HEK293 (cell line): Measurements from ENCODE around the gene LDB2.

Experiments used
- CTCF ChIA-PET: fragments of 350-600 bp; formaldehyde crosslinking; extraction: SDS; loops from one replicate; lab custom pipeline; 2021; ENCODE audit warnings: antibody characterized with exemption; lab: Yijun Ruan, JAX
- POLR2A ChIA-PET: fragments of 300-600 bp; formaldehyde crosslinking; extraction: SDS; loops from one replicate; lab custom pipeline; 2020; ENCODE audit warnings: antibody characterized with exemption, inconsistent platforms; lab: Yijun Ruan, JAX
- H3K27ac ChIP-seq: fragments of 200-500 bp; sonication (Bioruptor generic); 2 replicates; pipeline ENCODE4 v1.5.1; 2014; ENCODE audit warnings: low read depth, low read length, control low read depth, inconsistent platforms; ENCODE audit errors: extremely low read depth
- H3K36me3 ChIP-seq, 2 experiments: fragments of 200-500 bp in 1 of 2; sonication (Bioruptor generic) in 1 of 2; 1 replicate in 1 of 2; 2 replicates in 1 of 2; pipeline ENCODE4 v1.5.1; 2014 to 2017; ENCODE audit warnings: inconsistent platforms in 2 of 2, low read length in 2 of 2; ENCODE audit not compliant: control insufficient read depth in 2 of 2, insufficient read depth in 1 of 2
- H3K4me1 ChIP-seq: fragments of 200-500 bp; sonication (Bioruptor generic); 2 replicates; pipeline ENCODE4 v1.5.1; 2014; ENCODE audit warnings: mild to moderate bottlenecking, low read length, inconsistent platforms; ENCODE audit not compliant: control insufficient read depth, insufficient read depth
- H3K4me3 ChIP-seq: 2 replicates; pipeline ENCODE4 v1.5.1; 2011; ENCODE audit warnings: low read depth, mild to moderate bottlenecking, control low read depth, low read length, moderate library complexity
- H3K9me3 ChIP-seq: fragments of 200-500 bp; sonication (Bioruptor generic); 2 replicates; pipeline ENCODE4 v1.5.1; 2014; ENCODE audit warnings: low read depth, low read length, inconsistent platforms; ENCODE audit not compliant: control insufficient read depth, insufficient read depth
- BCL11B ChIP-seq: fragments of 450-650 bp; formaldehyde crosslinking; IDR thresholded peaks from 2 replicates; pipeline ENCODE4 v1.5.1; 2016; ENCODE audit warnings: low read depth, missing biosample characterization, missing genetic modification characterization
- GLIS2 ChIP-seq: fragments of 450-650 bp; formaldehyde crosslinking; IDR thresholded peaks from 2 replicates; pipeline ENCODE4 v1.5.1; 2016; ENCODE audit warnings: missing biosample characterization, missing genetic modification characterization
- KLF1 ChIP-seq: fragments of 450-650 bp; formaldehyde crosslinking; IDR thresholded peaks from 2 replicates; pipeline ENCODE4 v1.5.1; 2016; ENCODE audit warnings: missing biosample characterization, missing genetic modification characterization
- MYNN ChIP-seq: fragments of 450-650 bp; formaldehyde crosslinking; IDR thresholded peaks from 2 replicates; pipeline ENCODE4 v1.5.1; 2016; ENCODE audit warnings: missing biosample characterization, missing genetic modification characterization, borderline replicate concordance
- OSR2 ChIP-seq: fragments of 450-650 bp; formaldehyde crosslinking; IDR thresholded peaks from 2 replicates; pipeline ENCODE4 v1.5.1; 2016; ENCODE audit warnings: missing biosample characterization, missing genetic modification characterization
- OVOL3 ChIP-seq: fragments of 450-650 bp; formaldehyde crosslinking; IDR thresholded peaks from 2 replicates; pipeline ENCODE4 v1.5.1; 2016; ENCODE audit warnings: missing biosample characterization, missing genetic modification characterization
- PRDM4 ChIP-seq: fragments of 450-650 bp; formaldehyde crosslinking; IDR thresholded peaks from 2 replicates; pipeline ENCODE4 v1.5.1; 2017; ENCODE audit warnings: missing biosample characterization, missing genetic modification characterization
- REPIN1 ChIP-seq: fragments of 450-650 bp; formaldehyde crosslinking; IDR thresholded peaks from 2 replicates; pipeline ENCODE4 v1.5.1; 2017; ENCODE audit warnings: missing biosample characterization, missing genetic modification characterization, low read depth
- SCRT2 ChIP-seq: fragments of 450-650 bp; formaldehyde crosslinking; IDR thresholded peaks from 2 replicates; pipeline ENCODE4 v1.5.1; 2016; ENCODE audit warnings: missing biosample characterization, missing genetic modification characterization
- SETDB1 ChIP-seq: IDR thresholded peaks from one replicate; pipeline ENCODE4 v1.6.1; 2017; ENCODE audit warnings: mild to moderate bottlenecking, low read length, moderate library complexity, mixed read lengths; ENCODE audit not compliant: insufficient read length
- ZBTB11 ChIP-seq: fragments of 450-650 bp; formaldehyde crosslinking; conservative IDR thresholded peaks from 2 replicates; pipeline ENCODE4 v1.5.1; 2016; ENCODE audit warnings: low read depth, missing biosample characterization, missing genetic modification characterization
- ZFP69B ChIP-seq: fragments of 450-650 bp; formaldehyde crosslinking; IDR thresholded peaks from 2 replicates; pipeline ENCODE4 v1.5.1; 2016; ENCODE audit warnings: missing biosample characterization, missing genetic modification characterization
- ZNF280D ChIP-seq: fragments of 450-650 bp; formaldehyde crosslinking; IDR thresholded peaks from 2 replicates; pipeline ENCODE4 v1.5.1; 2016; ENCODE audit warnings: missing biosample characterization, missing genetic modification characterization
- ZNF529 ChIP-seq: fragments of 450-650 bp; formaldehyde crosslinking; IDR thresholded peaks from 2 replicates; pipeline ENCODE4 v1.5.1; 2017; ENCODE audit warnings: missing genetic modification characterization, missing biosample characterization; ENCODE audit not compliant: insufficient replicate concordance
- ZNF549 ChIP-seq: fragments of 450-650 bp; IDR thresholded peaks from 2 replicates; pipeline ENCODE4 v1.5.1; 2018; ENCODE audit warnings: missing biosample characterization, missing genetic modification characterization, mild to moderate bottlenecking, inconsistent platforms, moderate library complexity
- ZNF624 ChIP-seq: fragments of 450-650 bp; formaldehyde crosslinking; IDR thresholded peaks from 2 replicates; pipeline ENCODE4 v1.5.1; 2017; ENCODE audit warnings: missing biosample characterization, missing genetic modification characterization
- ZNF791 ChIP-seq: fragments of 450-650 bp; formaldehyde crosslinking; IDR thresholded peaks from 2 replicates; pipeline ENCODE4 v1.5.1; 2016; ENCODE audit warnings: missing biosample characterization, missing genetic modification characterization
- ZSCAN16 ChIP-seq: fragments of 450-650 bp; formaldehyde crosslinking; IDR thresholded peaks from 2 replicates; pipeline ENCODE4 v1.5.1; 2016; ENCODE audit warnings: missing biosample characterization, missing genetic modification characterization
- ZSCAN4 ChIP-seq: fragments of 450-650 bp; formaldehyde crosslinking; IDR thresholded peaks from 2 replicates; pipeline ENCODE4 v1.5.1; 2017; ENCODE audit warnings: missing biosample characterization, missing genetic modification characterization
- ZSCAN5A ChIP-seq: fragments of 450-650 bp; formaldehyde crosslinking; IDR thresholded peaks from 2 replicates; pipeline ENCODE4 v1.5.1; 2016; ENCODE audit warnings: missing biosample characterization, missing genetic modification characterization

LDB2 gene

GRCh38 chr4:16472537-16472936 is 425.9 kb downstream of the LDB2 start (continued):
- TF ChIP-seq ZSCAN4 (no peak), REPIN1 (tag by site-specific recombination) (no peak)

GRCh38 chr4:16467061-16467460 is 431.4 kb downstream of the LDB2 start:
- H3K36me3 ChIP-seq, result no peaks in the 10 kb centered on the region
- H3K4me3 ChIP-seq, result no peak overlapping the region
- CTCF ChIA-PET, result no interaction called here
- H3K4me1 ChIP-seq, result no peaks in the 10 kb centered on the region
- H3K9me3 ChIP-seq, result no peaks in the 10 kb centered on the region
- no peak overlapping the region for H3K27ac ChIP-seq
- POLR2A ChIA-PET, result no interaction called here
- TF ChIP-seq KLF1 (tag by site-specific recombination) (no peak), ZNF280D (tag by site-specific recombination) (no peak), ZSCAN16 (no peak), SCRT2 (tag by site-specific recombination) (no peak), ZNF529 (tag by site-specific recombination) (no peak), BCL11B (tag by site-specific recombination) (no peak), ZNF549 (tag by site-specific recombination) (no peak), PRDM4 (no peak), ZNF624 (tag by site-specific recombination) (no peak), ZNF791 (tag by site-specific recombination) (no peak), OVOL3 (no peak), SETDB1 (no peak), GLIS2 (tag by site-specific recombination) (no peak), OSR2 (tag by site-specific recombination) (no peak), ZSCAN5A (no peak), ZFP69B (tag by site-specific recombination) (no peak), ZBTB11 (tag by site-specific recombination) (no peak), ZSCAN4 (no peak), MYNN (tag by site-specific recombination) (no peak)
- TF ChIP-seq, all 188 proteins: peak for 0
